K562 (cell line): ENCODE measurements around the gene DPEP3. TPM values are rescaled to one million over a fixed set of nuclear protein-coding genes. Genes with fewer than 3 reads are reported as not detected.

ENCODE experiments used
- ATF7 ChIP-seq: fragments of 450-650 bp; IDR thresholded peaks from 2 replicates; pipeline ENCODE4 v1.7.1; 2014; ENCODE audit warnings: mild to moderate bottlenecking, moderate library complexity
- BHLHE40 ChIP-seq: IDR thresholded peaks from 2 replicates; pipeline ENCODE4 v1.6.1; 2011; ENCODE audit warnings: low read length, improper control_type of control experiment
- FOS ChIP-seq: IDR thresholded peaks from 3 replicates; pipeline ENCODE4 v1.6.1; 2011; ENCODE audit not compliant: insufficient read length; ENCODE audit errors: extremely low read depth
- FOXP1 ChIP-seq: sonication (generic); formaldehyde crosslinking; IDR thresholded peaks from 2 replicates; pipeline ENCODE4 v1.8.0; 2022; ENCODE audit warnings: mild to moderate bottlenecking, missing genetic modification reagents
- HMGN3 ChIP-seq: IDR thresholded peaks from 2 replicates; pipeline ENCODE4 v1.6.1; 2011; ENCODE audit warnings: borderline replicate concordance, low read depth, mild to moderate bottlenecking, mixed read lengths, low read length; ENCODE audit not compliant: insufficient read length; ENCODE audit errors: extremely low read depth
- HSF4 ChIP-seq: fragments of 250-450 bp; sonication (Bioruptor Pico); IDR thresholded peaks from 2 replicates; pipeline ENCODE4 v2.1.2; 2022; ENCODE audit warnings: mild to moderate bottlenecking, moderate library complexity, borderline replicate concordance
- JUND ChIP-seq, 2 experiments: IDR thresholded peaks; 2 replicates in 1 of 2; 3 replicates in 1 of 2; pipeline ENCODE4 v1.6.1; 2011; ENCODE audit warnings: borderline replicate concordance in 2 of 2, low read depth in 2 of 2, low read length in 2 of 2, improper control_type of control experiment in 1 of 2, missing biosample characterization in 1 of 2, missing genetic modification characterization in 1 of 2, missing genetic modification reagents in 1 of 2
- RBM14 ChIP-seq: fragments of 200-400 bp; formaldehyde crosslinking; IDR thresholded peaks from 2 replicates; pipeline ENCODE4 v1.6.1; 2018; ENCODE audit warnings: low read depth, mild to moderate bottlenecking, low read length, moderate library complexity, borderline replicate concordance; ENCODE audit not compliant: insufficient read depth
- SMAD3 ChIP-seq: fragments of 450-650 bp; formaldehyde crosslinking; conservative IDR thresholded peaks from 2 replicates; pipeline ENCODE4 v1.4.0; 2020; ENCODE audit warnings: mild to moderate bottlenecking
- SRF ChIP-seq, 2 experiments: fragments of 250-450, 450-650 bp in 1 of 2; sonication (Bioruptor Pico) in 1 of 2; sonication (generic) in 1 of 2; formaldehyde crosslinking; IDR thresholded peaks; 2 replicates each; pipeline versions ENCODE4 v1.5.0 to v1.5.1; 2020 to 2022; ENCODE audit warnings: mild to moderate bottlenecking in 1 of 2, missing genetic modification reagents in 1 of 2
- ZBED1 ChIP-seq: IDR thresholded peaks from 2 replicates; pipeline ENCODE4 v1.6.1; 2014
- ZNF175 ChIP-seq: fragments of 200-800 bp; sonication (Bioruptor generic); IDR thresholded peaks from 2 replicates; pipeline ENCODE4 v1.6.1; 2016; ENCODE audit warnings: low read depth, mild to moderate bottlenecking, missing genetic modification characterization, missing compliant biosample characterization
- ZNF212 ChIP-seq: fragments of 450-650 bp; formaldehyde crosslinking; IDR thresholded peaks from 2 replicates; pipeline ENCODE4 v1.4.0; 2020; ENCODE audit warnings: mild to moderate bottlenecking
- ZNF224 ChIP-seq: sonication (generic); formaldehyde crosslinking; IDR thresholded peaks from 2 replicates; pipeline ENCODE4 v1.8.0; 2022; ENCODE audit warnings: mild to moderate bottlenecking, missing genetic modification reagents
- ZNF282 ChIP-seq: sonication (generic); formaldehyde crosslinking; IDR thresholded peaks from 2 replicates; pipeline ENCODE4 v1.8.1; 2023; ENCODE audit warnings: missing genetic modification reagents
- ZNF41 ChIP-seq: fragments of 250-450 bp; sonication (Bioruptor Pico); conservative IDR thresholded peaks from 2 replicates; pipeline ENCODE4 v1.4.0; 2020; ENCODE audit warnings: mild to moderate bottlenecking
- ZNF431 ChIP-seq: sonication (generic); formaldehyde crosslinking; IDR thresholded peaks from 2 replicates; pipeline ENCODE4 v1.8.0; 2022; ENCODE audit warnings: mild to moderate bottlenecking, missing genetic modification reagents
- ZNF766 ChIP-seq: fragments of 200-800 bp; sonication (Bioruptor generic); conservative IDR thresholded peaks from 2 replicates; pipeline ENCODE4 v1.6.1; 2016; ENCODE audit warnings: missing genetic modification characterization, missing compliant biosample characterization
- ZNF830 ChIP-seq: fragments of 250-450 bp; sonication (Bioruptor Pico); IDR thresholded peaks from 2 replicates; pipeline ENCODE4 v1.5.0; 2021; ENCODE audit warnings: mild to moderate bottlenecking
- polyA plus RNA-seq, 8 experiments: library from polyadenylated mRNA; depleted of rRNA in 4 of 8; stranded (reverse) in 5 of 8; unstranded in 3 of 8; fragments of >200 nt; fragmentation: Nextera tagmentation in 2 of 8; fragmentation: Illumina TruSeq in 1 of 8; extraction: Ambion mirVana in 2 of 8; extraction: Trizol in 1 of 8; gene quantifications; 2 replicates each; pipeline versions ENCODE4 v1.2.1 to v1.2.3, GENCODE V29; 2011 to 2014; ENCODE audit warnings: inconsistent platforms in 1 of 8, missing spikeins in 1 of 8
- total RNA-seq, 7 experiments: library from RNA; depleted of rRNA in 6 of 7; stranded (reverse); fragments of >200 nt in 6 of 7; fragmentation: Illumina TruSeq in 2 of 7; extraction: Trizol in 2 of 7; gene quantifications; 2 replicates each; pipeline versions ENCODE4 v1.2.1 to v1.2.3, GENCODE V29; 2011 to 2021; ENCODE audit warnings: low replicate concordance in 1 of 7
- TF ChIP-seq, protein P1 (sequence below): sonication (generic); formaldehyde crosslinking; IDR thresholded peaks from 2 replicates; pipeline ENCODE4 v1.8.0; 2022; ENCODE audit warnings: mild to moderate bottlenecking, missing genetic modification reagents
- TF ChIP-seq, protein P2 (sequence below), 2 experiments: IDR thresholded peaks in 1 of 2; conservative IDR thresholded peaks in 1 of 2; 2 replicates each; pipeline ENCODE4 v1.6.1; 2016; ENCODE audit warnings: low read depth in 2 of 2, mild to moderate bottlenecking in 1 of 2, missing compliant biosample characterization in 1 of 2, missing genetic modification characterization in 1 of 2, moderate library complexity in 1 of 2
- TF ChIP-seq, protein P3 (sequence below), 3 experiments: fragments of 200-800 bp in 1 of 3; sonication (Bioruptor generic) in 1 of 3; sonication (generic) in 1 of 3; formaldehyde crosslinking in 1 of 3; IDR thresholded peaks; 2 replicates each; pipeline versions ENCODE4 v1.6.1 to v1.8.0; 2016 to 2022; ENCODE audit warnings: mild to moderate bottlenecking in 2 of 3, missing compliant biosample characterization in 2 of 3, missing genetic modification characterization in 2 of 3, missing genetic modification reagents in 1 of 3

DPEP3 gene
- total and polyA plus RNA-seq, 9 of the 15 experiments (the other 6 are each of a cell fraction or from before 2014, with no cell fraction given) = not detected

GRCh38 chr16:68022728-68023537 is 42.6 kb upstream of the DPEP3 start, which contains the start of the genes DDX28 and DUS2 (continued):
- TF ChIP-seq HSF4 (no peak), JUND (IDR thresholded peaks at IDR 0.05; ENCODE audit: borderline replicate concordance, low read depth, low read length) (peak; percentile 82), JUND (tag; IDR thresholded peaks at IDR 0.05; ENCODE audit: borderline replicate concordance, low read depth, low read length) (peak; percentile 78; the same call in 2 of the 3 replicates), ZNF224 (CRISPR knock-in tag) (no peak), ZNF431 (CRISPR knock-in tag) (peak; percentile 77; the same call in 1 of the 2 replicates), RBM14 (peak; percentile 43; the same call in 1 of the 2 replicates), ZNF175 (CRISPR knock-in tag) (no peak), SMAD3 (CRISPR knock-in tag) (no peak), ZNF766 (CRISPR knock-in tag) (no peak), FOXP1 (CRISPR knock-in tag) (peak; percentile 71), ZNF212 (no peak), HMGN3 (peak; percentile 52), SRF (CRISPR knock-in tag; IDR thresholded peaks at IDR 0.05) (0 out of 4 replicates have a peak, but pooled peaks of 1 of the 2 experiments have one; percentile 17), ATF7 (peak; percentile 96), FOS (no peak), ZNF282 (CRISPR knock-in tag) (peak; percentile 55), BHLHE40 (peak; percentile 29; the same call in 1 of the 2 replicates), ZNF41 (CRISPR knock-in tag) (no peak), ZNF830 (CRISPR knock-in tag) (0 out of 2 replicates have a peak, but pooled peaks have one; percentile 36), ZBED1 (no peak)
- TF ChIP-seq, protein P1, sequence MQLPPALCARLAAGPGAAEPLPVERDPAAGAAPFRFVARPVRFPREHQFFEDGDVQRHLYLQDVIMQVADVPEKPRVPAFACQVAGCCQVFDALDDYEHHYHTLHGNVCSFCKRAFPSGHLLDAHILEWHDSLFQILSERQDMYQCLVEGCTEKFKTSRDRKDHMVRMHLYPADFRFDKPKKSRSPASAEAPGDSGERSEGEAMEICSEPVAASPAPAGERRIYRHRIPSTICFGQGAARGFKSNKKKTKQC (CRISPR knock-in tag) = peak; percentile 80
- TF ChIP-seq, protein P2, sequence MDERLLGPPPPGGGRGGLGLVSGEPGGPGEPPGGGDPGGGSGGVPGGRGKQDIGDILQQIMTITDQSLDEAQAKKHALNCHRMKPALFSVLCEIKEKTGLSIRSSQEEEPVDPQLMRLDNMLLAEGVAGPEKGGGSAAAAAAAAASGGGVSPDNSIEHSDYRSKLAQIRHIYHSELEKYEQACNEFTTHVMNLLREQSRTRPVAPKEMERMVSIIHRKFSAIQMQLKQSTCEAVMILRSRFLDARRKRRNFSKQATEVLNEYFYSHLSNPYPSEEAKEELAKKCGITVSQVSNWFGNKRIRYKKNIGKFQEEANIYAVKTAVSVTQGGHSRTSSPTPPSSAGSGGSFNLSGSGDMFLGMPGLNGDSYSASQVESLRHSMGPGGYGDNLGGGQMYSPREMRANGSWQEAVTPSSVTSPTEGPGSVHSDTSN (CRISPR knock-in tag; IDR thresholded peaks at IDR 0.05; ENCODE audit: low read depth) = no peak
- TF ChIP-seq, protein P2 (tag; conservative IDR thresholded peaks at IDR 0.05; ENCODE audit: low read depth) = no peak
- TF ChIP-seq, protein P3, sequence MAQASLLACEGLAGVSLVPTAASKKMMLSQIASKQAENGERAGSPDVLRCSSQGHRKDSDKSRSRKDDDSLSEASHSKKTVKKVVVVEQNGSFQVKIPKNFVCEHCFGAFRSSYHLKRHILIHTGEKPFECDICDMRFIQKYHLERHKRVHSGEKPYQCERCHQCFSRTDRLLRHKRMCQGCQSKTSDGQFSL (CRISPR knock-in tag; IDR thresholded peaks at IDR 0.05) = 0 out of 2 replicates have a peak, but pooled peaks have one; percentile 46
- TF ChIP-seq, protein P3 (tag; IDR thresholded peaks at IDR 0.05) = no peak
